ENCODE measurements around the gene PBLD. TPM values are rescaled to one million over a fixed set of nuclear protein-coding genes. Genes with fewer than 3 reads are reported as not detected.

PBLD gene
- total RNA-seq, 1 donor from 2014 or later = 0.53 TPM

DNA sequence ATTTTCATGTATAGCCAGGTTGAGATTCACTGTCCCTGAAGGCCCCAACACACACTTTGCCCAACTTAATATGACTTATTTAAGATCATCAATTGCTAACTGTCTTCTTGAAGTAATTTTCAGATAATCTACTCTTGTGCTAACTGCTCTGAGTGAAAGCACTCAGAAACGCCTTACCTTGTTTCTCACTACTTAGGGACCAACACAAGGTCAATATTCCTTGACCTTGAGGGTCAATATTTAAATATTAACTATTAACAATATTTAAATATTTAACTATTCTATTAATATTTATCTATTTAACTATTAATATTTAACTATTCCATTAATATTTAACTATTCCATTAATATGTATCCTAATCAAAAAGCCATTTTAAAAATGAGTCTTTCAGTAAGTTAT is 26.9 kb downstream of the PBLD start:
- H3K36me3 ChIP-seq (ENCODE audit: control insufficient read depth, insufficient read depth, low read length) = no peaks in the 10 kb centered on the region
- TF ChIP-seq, protein P1, sequence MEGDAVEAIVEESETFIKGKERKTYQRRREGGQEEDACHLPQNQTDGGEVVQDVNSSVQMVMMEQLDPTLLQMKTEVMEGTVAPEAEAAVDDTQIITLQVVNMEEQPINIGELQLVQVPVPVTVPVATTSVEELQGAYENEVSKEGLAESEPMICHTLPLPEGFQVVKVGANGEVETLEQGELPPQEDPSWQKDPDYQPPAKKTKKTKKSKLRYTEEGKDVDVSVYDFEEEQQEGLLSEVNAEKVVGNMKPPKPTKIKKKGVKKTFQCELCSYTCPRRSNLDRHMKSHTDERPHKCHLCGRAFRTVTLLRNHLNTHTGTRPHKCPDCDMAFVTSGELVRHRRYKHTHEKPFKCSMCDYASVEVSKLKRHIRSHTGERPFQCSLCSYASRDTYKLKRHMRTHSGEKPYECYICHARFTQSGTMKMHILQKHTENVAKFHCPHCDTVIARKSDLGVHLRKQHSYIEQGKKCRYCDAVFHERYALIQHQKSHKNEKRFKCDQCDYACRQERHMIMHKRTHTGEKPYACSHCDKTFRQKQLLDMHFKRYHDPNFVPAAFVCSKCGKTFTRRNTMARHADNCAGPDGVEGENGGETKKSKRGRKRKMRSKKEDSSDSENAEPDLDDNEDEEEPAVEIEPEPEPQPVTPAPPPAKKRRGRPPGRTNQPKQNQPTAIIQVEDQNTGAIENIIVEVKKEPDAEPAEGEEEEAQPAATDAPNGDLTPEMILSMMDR (IDR thresholded peaks at IDR 0.05; ENCODE audit: insufficient read depth, low read length, severe bottlenecking) = no peak
- H3K4me3 ChIP-seq (ENCODE audit: low read depth, low read length) = no peak overlapping the region
- no peak for DNase-seq (ENCODE audit: low read depth)
- H3K27me3 ChIP-seq (ENCODE audit: control insufficient read depth, insufficient read depth, low read length) = no peaks in the 10 kb centered on the region
- FAIRE-seq = no peak

DNA sequence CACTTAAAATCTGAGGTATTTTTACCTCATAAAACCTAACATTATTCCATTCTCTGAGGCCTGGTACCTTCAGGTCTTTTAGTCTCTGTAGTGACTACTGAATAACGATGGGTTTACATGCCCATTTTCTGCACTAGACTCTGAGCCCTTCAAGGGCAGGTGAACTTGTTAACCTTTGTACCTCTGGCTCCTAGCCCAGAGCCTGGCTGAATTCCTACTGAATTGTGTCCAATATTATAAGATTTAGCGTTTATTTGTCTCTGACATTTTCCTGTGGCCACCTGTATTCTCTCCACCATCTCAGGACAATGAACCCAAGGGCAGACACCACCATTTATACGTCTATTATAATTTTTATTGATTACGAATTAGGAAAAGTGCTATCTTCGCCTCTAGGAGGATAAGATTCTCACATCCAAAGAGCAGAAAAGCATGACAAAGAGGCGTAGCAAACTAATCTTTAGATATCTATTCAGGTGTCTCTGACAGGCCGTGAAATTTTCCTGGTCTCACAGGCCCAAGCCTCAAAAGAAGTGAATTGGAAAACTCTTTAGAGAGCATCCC is 28.8 kb downstream of the PBLD start:
- Histone ChIP-seq H3K27me3 (ENCODE audit: control insufficient read depth, insufficient read depth, low read length) (no peaks in the 10 kb centered on the region), H3K36me3 (ENCODE audit: control insufficient read depth, insufficient read depth, low read length) (no peaks in the 10 kb centered on the region), H3K4me3 (ENCODE audit: low read depth, low read length) (no peak overlapping the region)
- no peak for DNase-seq (ENCODE audit: low read depth)
- no peak for FAIRE-seq
- TF ChIP-seq, protein P1 (IDR thresholded peaks at IDR 0.05; ENCODE audit: insufficient read depth, low read length, severe bottlenecking) = no peak

DNA sequence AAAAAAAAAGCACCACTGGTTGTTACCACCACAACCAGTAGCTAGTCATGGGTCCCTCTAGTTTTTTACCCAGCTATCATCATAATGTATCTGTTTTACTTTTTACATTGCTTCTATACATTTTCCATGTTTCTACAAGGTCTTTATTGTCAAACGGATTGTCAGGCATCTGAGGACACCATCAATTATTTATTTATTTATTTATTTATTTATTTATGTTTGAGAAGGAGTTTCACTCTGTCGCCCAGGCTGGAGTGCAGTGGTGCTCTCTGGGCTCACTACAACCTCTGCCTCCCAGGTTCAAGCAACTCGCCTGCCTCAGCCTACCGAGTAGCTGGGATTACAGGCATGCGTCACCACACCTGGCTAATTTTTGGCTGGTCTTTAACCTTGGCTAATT is 29.9 kb downstream of the PBLD start:
- H3K36me3 ChIP-seq (ENCODE audit: control insufficient read depth, insufficient read depth, low read length) = no peaks in the 10 kb centered on the region

DNA sequence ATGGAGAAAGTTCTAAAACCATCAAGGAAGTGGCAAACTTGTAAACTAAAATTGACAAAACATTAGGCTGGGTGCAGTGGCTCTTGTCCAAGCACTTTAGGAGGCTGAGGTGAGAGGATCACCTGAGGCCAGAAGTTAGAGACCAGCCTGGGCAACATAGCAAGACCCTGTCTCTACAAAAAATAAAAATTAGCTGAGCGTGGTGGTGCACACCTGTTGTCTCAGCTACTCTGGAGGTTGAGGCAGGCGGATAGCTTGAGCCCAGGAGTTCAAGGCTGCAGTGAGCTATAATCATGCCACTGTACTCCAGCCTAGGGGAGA is 30.3 kb downstream of the PBLD start:
- no peaks in the 10 kb centered on the region for H3K27me3 ChIP-seq (ENCODE audit: control insufficient read depth, insufficient read depth, low read length)
- H3K4me3 ChIP-seq (ENCODE audit: low read depth, low read length) = no peak overlapping the region
- H3K36me3 ChIP-seq (ENCODE audit: control insufficient read depth, insufficient read depth, low read length) = no peaks in the 10 kb centered on the region
- FAIRE-seq = no peak
- TF ChIP-seq, protein P1 (IDR thresholded peaks at IDR 0.05; ENCODE audit: insufficient read depth, low read length, severe bottlenecking) = no peak
- DNase-seq (ENCODE audit: low read depth) = no peak

More for the DNA sequence above, 29.9 kb downstream of the PBLD start:
- FAIRE-seq = no peak
- Histone ChIP-seq H3K4me3 (ENCODE audit: low read depth, low read length) (no peak overlapping the region), H3K27me3 (ENCODE audit: control insufficient read depth, insufficient read depth, low read length) (no peaks in the 10 kb centered on the region)
- TF ChIP-seq, protein P1 (IDR thresholded peaks at IDR 0.05; ENCODE audit: insufficient read depth, low read length, severe bottlenecking) = no peak
- DNase-seq (ENCODE audit: low read depth) = no peak

DNA sequence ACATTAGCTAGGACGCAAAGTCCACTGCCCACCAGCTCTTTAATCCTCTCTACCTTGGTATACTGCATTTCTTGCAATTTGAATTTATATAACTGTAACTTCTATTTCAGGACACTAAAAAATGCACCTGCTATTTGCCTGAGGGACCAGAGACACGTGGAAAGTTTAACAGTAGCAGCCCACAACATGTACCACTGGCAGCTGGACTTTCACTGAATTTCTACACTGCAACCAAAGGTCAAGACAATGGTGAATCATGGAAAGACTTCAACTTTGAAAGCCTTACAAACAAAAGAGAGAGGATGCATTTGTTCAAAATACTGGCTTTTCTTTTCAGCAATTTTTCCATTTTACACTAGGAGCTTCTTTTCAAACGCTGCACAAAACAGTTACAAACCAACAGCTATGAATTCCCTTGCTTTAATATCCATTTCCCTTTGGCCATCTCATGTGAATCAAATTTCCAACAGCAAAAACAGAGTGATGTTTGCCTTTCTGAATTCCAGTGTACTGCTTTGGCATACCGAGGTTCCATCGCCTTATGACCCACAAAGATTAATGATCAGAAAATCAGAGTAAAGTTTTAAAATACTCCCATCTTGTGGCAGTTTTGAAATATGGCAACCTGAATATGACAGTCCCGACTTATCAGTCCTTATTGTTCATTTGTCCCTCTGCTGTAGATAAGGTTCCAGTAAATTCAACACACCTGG is 30.8 kb downstream of the PBLD start:
- FAIRE-seq (no peak), DNase-seq (ENCODE audit: low read depth) (peak; percentile 61)
- TF ChIP-seq, protein P1 (IDR thresholded peaks at IDR 0.05; ENCODE audit: insufficient read depth, low read length, severe bottlenecking) = peak; percentile 38

DNA sequence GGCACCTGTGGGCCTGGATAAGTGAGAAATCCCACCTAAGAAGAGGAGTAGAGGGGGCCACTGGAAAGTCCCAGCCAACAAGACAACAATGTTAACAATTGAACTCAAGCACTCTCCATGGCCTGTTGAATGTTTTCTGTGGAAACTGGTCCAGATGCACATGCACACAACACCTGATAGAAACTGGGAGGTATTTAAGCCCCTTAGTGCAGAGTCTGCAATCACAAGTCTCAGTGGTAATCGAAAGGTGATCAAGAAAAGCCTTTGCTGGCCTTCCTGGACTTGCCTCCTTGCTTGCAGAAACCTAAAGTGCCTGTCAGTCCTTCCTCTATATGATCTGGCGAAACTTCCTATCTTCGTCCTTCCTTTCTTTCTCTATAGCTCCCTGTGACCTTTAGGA is 31.4 kb downstream of the PBLD start:
- DNase-seq (ENCODE audit: low read depth) (no peak), FAIRE-seq (no peak)
- TF ChIP-seq, protein P1 (IDR thresholded peaks at IDR 0.05; ENCODE audit: insufficient read depth, low read length, severe bottlenecking) = no peak
- H3K36me3 ChIP-seq (ENCODE audit: control insufficient read depth, insufficient read depth, low read length) = no peaks in the 10 kb centered on the region
- no peaks in the 10 kb centered on the region for H3K27me3 ChIP-seq (ENCODE audit: control insufficient read depth, insufficient read depth, low read length)
- H3K4me3 ChIP-seq (ENCODE audit: low read depth, low read length) = no peak overlapping the region

More for the DNA sequence above, 30.8 kb downstream of the PBLD start:
- H3K27me3 ChIP-seq (ENCODE audit: control insufficient read depth, insufficient read depth, low read length) = no peaks in the 10 kb centered on the region
- no peak overlapping the region for H3K4me3 ChIP-seq (ENCODE audit: low read depth, low read length)
- no peaks in the 10 kb centered on the region for H3K36me3 ChIP-seq (ENCODE audit: control insufficient read depth, insufficient read depth, low read length)
